Measurements from ENCODE around the gene DCDC2C. TPM values are rescaled to one million over a fixed set of nuclear protein-coding genes. Genes with fewer than 3 reads are reported as not detected.

DCDC2C gene
- polyA plus RNA-seq, 3 donors = not detected

- H3K4me3 Mint-ChIP-seq = no peak overlapping the region
- H3K27ac Mint-ChIP-seq = no peak overlapping the region
- Histone ChIP-seq H3K36me3 (replicated peaks in 1 of 2; ENCODE audit: control insufficient read depth in 1 of 2, insufficient read depth in 2 of 2, low read length in 2 of 2) (no peaks in the 10 kb centered on the region), H2AFZ (ENCODE audit: insufficient read depth, low read depth, low read length, poor library complexity, severe bottlenecking) (no peak overlapping the region), H3K4me1 (ENCODE audit: control insufficient read depth in 1 of 2, insufficient read depth in 2 of 2, low read length in 2 of 2) (no peaks in the 10 kb centered on the region), H3K79me2 (ENCODE audit: insufficient read depth, low read length) (no peaks in the 10 kb centered on the region), H3K9me3 (replicated peaks in 1 of 2; ENCODE audit: control insufficient read depth in 1 of 2, insufficient read depth in 1 of 2, low read length in 2 of 2) (no peaks in the 10 kb centered on the region), H3K27me3 (ENCODE audit: control insufficient read depth in 2 of 2, insufficient read depth in 2 of 2, low read length in 2 of 2) (no peaks in the 10 kb centered on the region), H3K9ac (ENCODE audit: insufficient read depth, low read length, poor library complexity, severe bottlenecking) (no peak overlapping the region), H3K27ac (ENCODE audit: low read depth in 1 of 2, low read length in 2 of 2) (no peak overlapping the region), H4K20me1 (ENCODE audit: insufficient read depth, low read length) (no peaks in the 10 kb centered on the region), H3K4me3 (replicated peaks in 1 of 3; ENCODE audit: low read depth in 2 of 3, low read length in 3 of 3) (no peak overlapping the region), H3K4me2 (replicated peaks; ENCODE audit: extremely low read depth, low read length, poor library complexity, severe bottlenecking) (no peak overlapping the region)
- no peaks in the 10 kb centered on the region for H3K36me3 Mint-ChIP-seq
- no peak for DNase-seq
- TF ChIP-seq, protein P1, sequence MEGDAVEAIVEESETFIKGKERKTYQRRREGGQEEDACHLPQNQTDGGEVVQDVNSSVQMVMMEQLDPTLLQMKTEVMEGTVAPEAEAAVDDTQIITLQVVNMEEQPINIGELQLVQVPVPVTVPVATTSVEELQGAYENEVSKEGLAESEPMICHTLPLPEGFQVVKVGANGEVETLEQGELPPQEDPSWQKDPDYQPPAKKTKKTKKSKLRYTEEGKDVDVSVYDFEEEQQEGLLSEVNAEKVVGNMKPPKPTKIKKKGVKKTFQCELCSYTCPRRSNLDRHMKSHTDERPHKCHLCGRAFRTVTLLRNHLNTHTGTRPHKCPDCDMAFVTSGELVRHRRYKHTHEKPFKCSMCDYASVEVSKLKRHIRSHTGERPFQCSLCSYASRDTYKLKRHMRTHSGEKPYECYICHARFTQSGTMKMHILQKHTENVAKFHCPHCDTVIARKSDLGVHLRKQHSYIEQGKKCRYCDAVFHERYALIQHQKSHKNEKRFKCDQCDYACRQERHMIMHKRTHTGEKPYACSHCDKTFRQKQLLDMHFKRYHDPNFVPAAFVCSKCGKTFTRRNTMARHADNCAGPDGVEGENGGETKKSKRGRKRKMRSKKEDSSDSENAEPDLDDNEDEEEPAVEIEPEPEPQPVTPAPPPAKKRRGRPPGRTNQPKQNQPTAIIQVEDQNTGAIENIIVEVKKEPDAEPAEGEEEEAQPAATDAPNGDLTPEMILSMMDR (IDR thresholded peaks at IDR 0.05) = no peak
- 97% methylated on average over 6 of the region's 15 CpGs for WGBS (ENCODE audit: insufficient coverage)
- peaks cover 0 to 3% (median 0%) of the 10 kb centered on the region in 7 donors for H3K9me3 Mint-ChIP-seq
- no peaks in the 10 kb centered on the region for H3K4me1 Mint-ChIP-seq
- intact Hi-C loops (cut with micrococcal nuclease) = no loop called here
- H3K27me3 Mint-ChIP-seq (ENCODE audit: low read depth in 3 of 3) = peaks cover 2 to 7% (median 6%) of the 10 kb centered on the region in 3 donors
Measured at GRCh38 chr2:3670376-3670775, 33.0 kb upstream of the DCDC2C start.

DNA sequence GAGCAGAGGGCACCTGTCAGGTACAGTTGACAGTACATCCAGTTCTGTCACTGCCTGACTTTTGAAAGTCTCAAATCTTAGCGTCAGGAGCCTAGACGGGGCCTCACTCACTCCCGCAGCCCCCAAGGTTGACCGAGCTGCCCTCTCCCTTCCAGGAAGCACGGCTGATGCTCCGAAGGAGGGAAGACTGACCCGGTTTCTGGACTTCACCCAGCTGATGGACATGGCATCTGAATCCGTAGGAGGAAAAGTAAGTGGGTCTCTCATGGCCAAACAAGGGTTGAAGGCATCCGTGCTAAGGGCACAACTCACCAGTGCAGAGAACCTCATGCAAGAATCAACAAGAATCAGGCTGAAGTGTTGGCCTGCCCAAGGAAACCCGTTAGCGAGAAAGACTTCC lies 32.4 kb upstream of the DCDC2C start:
- Mint-ChIP-seq H3K27ac (no peak overlapping the region), H3K4me3 (no peak overlapping the region), H3K27me3 (ENCODE audit: low read depth in 3 of 3) (peaks cover 2 to 7% (median 6%) of the 10 kb centered on the region in 3 donors), H3K36me3 (no peaks in the 10 kb centered on the region), H3K4me1 (no peaks in the 10 kb centered on the region), H3K9me3 (peaks cover 0 to 3% (median 0%) of the 10 kb centered on the region in 7 donors)
- H3K9me3 ChIP-seq (replicated peaks in 1 of 2; ENCODE audit: control insufficient read depth in 1 of 2, insufficient read depth in 1 of 2, low read length in 2 of 2) = no peaks in the 10 kb centered on the region
- H3K4me3 ChIP-seq (replicated peaks in 1 of 3; ENCODE audit: low read depth in 2 of 3, low read length in 3 of 3) = no peak overlapping the region
- H3K9ac ChIP-seq (ENCODE audit: insufficient read depth, low read length, poor library complexity, severe bottlenecking) = no peak overlapping the region
- H3K36me3 ChIP-seq (replicated peaks in 1 of 2; ENCODE audit: control insufficient read depth in 1 of 2, insufficient read depth in 2 of 2, low read length in 2 of 2) = no peaks in the 10 kb centered on the region
- intact Hi-C loops (cut with micrococcal nuclease) = no loop called here
- H3K27ac ChIP-seq (ENCODE audit: low read depth in 1 of 2, low read length in 2 of 2) = no peak overlapping the region
- H4K20me1 ChIP-seq (ENCODE audit: insufficient read depth, low read length) = no peaks in the 10 kb centered on the region
- no peak for DNase-seq
- WGBS (ENCODE audit: insufficient coverage) = 96% methylated on average over 8 of the region's 11 CpGs
- TF ChIP-seq, protein P1 (IDR thresholded peaks at IDR 0.05) = no peak
- H3K79me2 ChIP-seq (ENCODE audit: insufficient read depth, low read length) = no peaks in the 10 kb centered on the region
- H3K4me2 ChIP-seq (replicated peaks; ENCODE audit: extremely low read depth, low read length, poor library complexity, severe bottlenecking) = no peak overlapping the region
- H2AFZ ChIP-seq (ENCODE audit: insufficient read depth, low read depth, low read length, poor library complexity, severe bottlenecking) = no peak overlapping the region
- H3K27me3 ChIP-seq (ENCODE audit: control insufficient read depth in 2 of 2, insufficient read depth in 2 of 2, low read length in 2 of 2) = no peaks in the 10 kb centered on the region
- no peaks in the 10 kb centered on the region for H3K4me1 ChIP-seq (ENCODE audit: control insufficient read depth in 1 of 2, insufficient read depth in 2 of 2, low read length in 2 of 2)

All from CD14-positive monocyte (primary cell).